ENCODE data around the gene TMF1.

- no peak for TF ChIP-seq POLR2A (IDR thresholded peaks at IDR 0.05)
- TF ChIP-seq CTCF (IDR thresholded peaks at IDR 0.05), result no peak
Measured at GRCh38 chr3:69005791-69006482, 46.2 kb downstream of the TMF1 start.

All from stomach (tissue), 4 donors.